DOHH2 (cell line): Measurements from ENCODE around the gene EXOSC6.
"Not testable (repeated sequence)": the region's sequence is repeated elsewhere in the genome, so short reads cannot be mapped to it uniquely, and the experiment has no call there.

Experiments used
- H3F3A ChIP-seq: fragments of 200-600 bp; sonication (generic), shearing (Covaris generic); 2 replicates; pipeline ENCODE4 v1.6.0; 2016; ENCODE audit warnings: antibody characterized with exemption, mild to moderate bottlenecking; ENCODE audit not compliant: control insufficient read depth, insufficient read depth
- H3K27ac ChIP-seq: fragments of 200-600 bp; sonication (generic); 2 replicates; pipeline ENCODE4 v1.5.1; 2014; ENCODE audit warnings: low read depth, mild to moderate bottlenecking, low read length, moderate library complexity
- H3K27me3 ChIP-seq: fragments of 200-600 bp; sonication (generic); 2 replicates; pipeline ENCODE4 v1.6.1; 2014; ENCODE audit warnings: mild to moderate bottlenecking, low read length, mixed read lengths; ENCODE audit not compliant: control insufficient read depth
- H3K36me3 ChIP-seq: fragments of 200-600 bp; sonication (generic); 2 replicates; pipeline ENCODE4 v1.6.1; 2014; ENCODE audit warnings: mild to moderate bottlenecking, low read length, moderate library complexity, mixed read lengths; ENCODE audit not compliant: control insufficient read depth
- H3K4me1 ChIP-seq: fragments of 200-600 bp; sonication (generic); 2 replicates; pipeline ENCODE4 v1.6.1; 2014; ENCODE audit warnings: mild to moderate bottlenecking, low read length, mixed read lengths; ENCODE audit not compliant: control insufficient read depth
- H3K4me2 ChIP-seq: fragments of 200-600 bp; sonication (generic); 2 replicates; pipeline ENCODE4 v1.6.0; 2014; ENCODE audit warnings: mild to moderate bottlenecking, low read length, moderate library complexity
- H3K4me3 ChIP-seq: fragments of 200-600 bp; sonication (generic); 2 replicates; pipeline ENCODE4 v1.5.1; 2014; ENCODE audit warnings: mild to moderate bottlenecking, low read length, mixed read lengths
- H3K79me2 ChIP-seq: fragments of 200-600 bp; sonication (generic); 2 replicates; pipeline ENCODE4 v1.6.1; 2014; ENCODE audit warnings: mild to moderate bottlenecking, low read length, mixed read lengths; ENCODE audit not compliant: control insufficient read depth
- H3K9me2 ChIP-seq: fragments of 200-600 bp; sonication (generic); replicated peaks from 2 replicates; pipeline ENCODE4 v1.6.1; 2014; ENCODE audit warnings: mild to moderate bottlenecking, low read length, mixed read lengths; ENCODE audit not compliant: control insufficient read depth
- H3K9me3 ChIP-seq: fragments of 200-600 bp; sonication (generic); 2 replicates; pipeline ENCODE4 v1.6.1; 2014; ENCODE audit warnings: antibody characterized with exemption, low read length, mixed read lengths; ENCODE audit not compliant: control insufficient read depth, insufficient read depth
- H4K20me1 ChIP-seq: fragments of 200-600 bp; sonication (generic); 2 replicates; pipeline ENCODE4 v1.6.0; 2014; ENCODE audit warnings: low read depth, mild to moderate bottlenecking, antibody characterized with exemption, low read length, moderate library complexity; ENCODE audit not compliant: control insufficient read depth, insufficient read depth
- CTCF ChIP-seq: fragments of 200-600 bp; sonication (generic); IDR thresholded peaks from one replicate; pipeline ENCODE4 v1.5.1; 2014; ENCODE audit warnings: antibody characterized with exemption, mild to moderate bottlenecking, low read depth, low read length; ENCODE audit not compliant: poor library complexity, severe bottlenecking
- EZH2phosphoT487 ChIP-seq: fragments of 200-600 bp; sonication (generic); IDR thresholded peaks from 2 replicates; pipeline ENCODE4 v1.6.1; 2017; ENCODE audit warnings: borderline replicate concordance, mild to moderate bottlenecking, antibody characterized with exemption, low read length, moderate library complexity, mixed read lengths

EXOSC6 gene

GRCh38 chr16:70271696-70272095, 20.0 kb upstream of the EXOSC6 start:
- Histone ChIP-seq H3K9me3 (no peaks in the 10 kb centered on the region), H3K79me2 (peaks cover 13% of the 10 kb centered on the region; the same call in 1 of the 2 replicates), H3K4me1 (no peaks in the 10 kb centered on the region), H3K4me3 (no peak overlapping the region), H3K9me2 (no peaks in the 10 kb centered on the region), H4K20me1 (no peaks in the 10 kb centered on the region), H3F3A (peaks cover 5% of the 10 kb centered on the region; the same call in 1 of the 2 replicates), H3K27ac (no peak overlapping the region), H3K36me3 (peaks cover 80% of the 10 kb centered on the region), H3K27me3 (no peaks in the 10 kb centered on the region), H3K4me2 (no peak overlapping the region)
- TF ChIP-seq EZH2phosphoT487 (no peak), CTCF (no peak)

DNA sequence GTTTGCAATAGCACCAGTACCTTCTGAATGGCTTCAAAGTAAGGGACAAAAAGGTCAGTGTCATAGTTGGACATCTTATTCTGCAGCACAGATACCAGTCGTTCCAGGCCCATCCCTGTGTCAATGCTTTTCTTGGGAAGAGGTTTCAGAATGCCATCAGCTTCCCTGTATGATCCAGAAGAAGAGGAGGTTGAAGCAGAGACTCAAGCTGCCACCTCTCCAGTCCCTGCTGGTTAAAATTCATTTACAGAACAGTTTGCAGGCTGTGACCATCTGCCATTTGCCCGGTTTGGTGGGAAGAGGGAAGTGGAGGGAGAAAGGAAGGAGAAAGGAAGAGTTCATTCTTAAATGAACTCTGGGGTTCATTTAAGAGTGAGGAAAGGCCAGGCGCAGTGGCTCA, 18.4 kb upstream of the EXOSC6 start:
- no peak overlapping the region for H3K27ac ChIP-seq
- H3K4me2 ChIP-seq: no peak overlapping the region
- H3K9me3 ChIP-seq: no peaks in the 10 kb centered on the region
- H3K36me3 ChIP-seq: peaks cover 86% of the 10 kb centered on the region
- no peaks in the 10 kb centered on the region for H3K27me3 ChIP-seq
- H3K9me2 ChIP-seq: no peaks in the 10 kb centered on the region
- peaks cover 8% of the 10 kb centered on the region; the same call in 1 of the 2 replicates for H3K79me2 ChIP-seq
- H3K4me3 ChIP-seq: no peak overlapping the region
- TF ChIP-seq CTCF: no peak
- TF ChIP-seq EZH2phosphoT487: no peak
- no peaks in the 10 kb centered on the region for H3K4me1 ChIP-seq
- H4K20me1 ChIP-seq: no peaks in the 10 kb centered on the region
- peaks cover 5% of the 10 kb centered on the region; the same call in 1 of the 2 replicates for H3F3A ChIP-seq

DNA sequence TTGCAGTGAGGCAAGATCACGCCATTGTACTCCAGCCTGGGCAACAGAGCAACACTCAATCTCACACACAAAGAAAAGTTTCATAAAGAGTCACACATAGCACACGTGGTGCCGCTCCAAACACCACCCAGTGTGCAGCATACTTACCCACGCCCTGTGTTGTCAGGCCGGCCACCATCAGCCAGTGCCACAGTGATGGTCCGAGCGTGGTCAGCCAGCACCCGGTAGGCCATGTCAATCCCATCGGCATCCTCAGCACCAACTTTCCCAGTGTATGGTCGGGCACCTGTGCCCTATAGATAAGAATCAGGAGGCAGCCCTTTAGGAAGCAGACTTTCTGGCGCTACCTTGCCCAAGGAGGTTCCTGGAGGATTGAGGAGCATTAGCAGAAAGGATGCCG, 17.7 kb upstream of the EXOSC6 start:
- H3K27ac ChIP-seq: no peak overlapping the region
- no peak overlapping the region for H3K4me3 ChIP-seq
- H3K27me3 ChIP-seq: no peaks in the 10 kb centered on the region
- no peaks in the 10 kb centered on the region for H3K4me1 ChIP-seq
- no peaks in the 10 kb centered on the region for H4K20me1 ChIP-seq
- TF ChIP-seq EZH2phosphoT487 (no peak), CTCF (no peak)
- no peaks in the 10 kb centered on the region for H3K9me2 ChIP-seq
- peaks cover 5% of the 10 kb centered on the region; the same call in 1 of the 2 replicates for H3F3A ChIP-seq
- H3K36me3 ChIP-seq: peaks cover 87% of the 10 kb centered on the region
- H3K9me3 ChIP-seq: no peaks in the 10 kb centered on the region
- H3K79me2 ChIP-seq: peaks cover 8% of the 10 kb centered on the region; the same call in 1 of the 2 replicates
- H3K4me2 ChIP-seq: no peak overlapping the region

DNA sequence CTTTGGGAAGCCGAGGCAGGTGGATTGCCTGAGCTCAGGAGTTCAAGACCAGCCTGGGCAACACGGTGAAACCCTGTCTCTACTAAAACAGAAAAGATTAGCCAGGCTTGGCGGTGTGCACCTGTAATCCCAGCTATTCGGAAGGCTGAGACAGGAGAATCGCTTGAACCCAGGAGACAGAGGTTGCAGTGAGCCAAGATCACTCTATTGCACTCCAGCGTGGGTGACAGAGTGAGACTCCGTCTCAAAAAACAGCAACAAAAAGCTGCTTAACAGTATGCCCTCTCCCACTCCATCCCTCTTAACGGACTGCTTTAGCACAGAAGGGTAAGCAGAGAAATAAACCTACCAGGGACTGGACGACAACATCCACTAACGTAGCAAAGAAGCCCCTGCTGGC, 16.2 kb upstream of the EXOSC6 start:
- H3K9me2 ChIP-seq, H3K79me2 ChIP-seq, H3K9me3 ChIP-seq, H3K4me2 ChIP-seq, H4K20me1 ChIP-seq, H3F3A ChIP-seq, H3K27me3 ChIP-seq, H3K4me3 ChIP-seq, H3K4me1 ChIP-seq, H3K27ac ChIP-seq: not testable (repeated sequence)
- peaks cover 91% of the 10 kb centered on the region for H3K36me3 ChIP-seq
